HL-60 (cell line): ENCODE data around the gene DPM1.

Source experiments
- DNase-seq, 2 experiments: peaks; one replicate each; pipeline ENCODE4 v3.0.0-alpha.2; 2010 to 2020; ENCODE audit warnings: low read depth in 1 of 2, low spot score in 1 of 2
- H3K27ac ChIP-seq: fragments of 250-450 bp; sonication (Bioruptor Pico); replicated peaks from 2 replicates; pipeline ENCODE4 v1.5.1; 2020; ENCODE audit warnings: mild to moderate bottlenecking, moderate library complexity
- H3K27me3 ChIP-seq: fragments of 250-450 bp; sonication (Bioruptor Pico); 2 replicates; pipeline ENCODE4 v1.5.1; 2021; ENCODE audit warnings: mild to moderate bottlenecking, moderate library complexity; ENCODE audit not compliant: insufficient read depth, poor library complexity, severe bottlenecking
- H3K4me3 ChIP-seq: replicated peaks from 2 replicates; pipeline ENCODE4 v1.5.1; 2011; ENCODE audit warnings: mild to moderate bottlenecking, control low read depth, low read length; ENCODE audit not compliant: insufficient read depth
- GABPA ChIP-seq: IDR thresholded peaks from 2 replicates; pipeline ENCODE4 v1.6.1; 2012; ENCODE audit warnings: low read depth
- POLR2AphosphoS5 ChIP-seq: IDR thresholded peaks from 2 replicates; pipeline ENCODE4 v1.6.1; 2012; ENCODE audit warnings: low read depth
- REST ChIP-seq: IDR thresholded peaks from 2 replicates; pipeline ENCODE4 v1.6.1; 2012; ENCODE audit warnings: low read depth; ENCODE audit not compliant: insufficient replicate concordance
- SPI1 ChIP-seq: IDR thresholded peaks from 2 replicates; pipeline ENCODE4 v1.6.1; 2012; ENCODE audit warnings: low read depth, mild to moderate bottlenecking, borderline replicate concordance
- TF ChIP-seq, protein P1 (sequence below): IDR thresholded peaks from one replicate; pipeline ENCODE4 v1.5.1; 2011; ENCODE audit warnings: low read length, control low read depth, inconsistent platforms; ENCODE audit not compliant: insufficient read depth

DPM1 gene

DNA sequence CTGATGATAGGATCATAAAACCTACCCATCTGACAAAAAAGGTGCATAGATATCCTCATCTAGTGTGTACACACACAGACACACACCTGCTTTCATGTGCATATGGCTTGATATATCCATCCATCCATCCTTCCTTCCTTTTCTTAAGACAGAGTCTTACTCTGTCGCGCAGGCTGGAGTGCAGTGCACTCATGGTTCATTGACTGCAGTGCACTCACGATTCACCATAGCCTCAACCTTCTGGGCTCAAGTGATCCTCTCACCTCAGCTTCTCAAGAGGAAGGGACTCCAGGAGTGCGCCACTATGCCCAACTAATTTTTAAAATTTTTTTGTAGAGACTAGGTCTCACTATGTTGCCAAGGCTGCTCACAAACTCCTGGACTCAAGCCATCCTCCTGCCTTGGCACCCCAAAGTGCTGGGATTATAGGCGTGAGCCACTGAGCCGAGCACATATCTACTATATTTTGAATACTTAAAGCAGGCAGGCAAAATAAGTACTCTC lies 54.2 kb downstream of the DPM1 start:
- Histone ChIP-seq H3K4me3 (no peak overlapping the region), H3K27ac (no peak overlapping the region), H3K27me3 (no peaks in the 10 kb centered on the region)
- TF ChIP-seq GABPA: no peak
- no peak for TF ChIP-seq SPI1
- TF ChIP-seq REST: no peak
- no peak for TF ChIP-seq POLR2AphosphoS5
- TF ChIP-seq, protein P1, sequence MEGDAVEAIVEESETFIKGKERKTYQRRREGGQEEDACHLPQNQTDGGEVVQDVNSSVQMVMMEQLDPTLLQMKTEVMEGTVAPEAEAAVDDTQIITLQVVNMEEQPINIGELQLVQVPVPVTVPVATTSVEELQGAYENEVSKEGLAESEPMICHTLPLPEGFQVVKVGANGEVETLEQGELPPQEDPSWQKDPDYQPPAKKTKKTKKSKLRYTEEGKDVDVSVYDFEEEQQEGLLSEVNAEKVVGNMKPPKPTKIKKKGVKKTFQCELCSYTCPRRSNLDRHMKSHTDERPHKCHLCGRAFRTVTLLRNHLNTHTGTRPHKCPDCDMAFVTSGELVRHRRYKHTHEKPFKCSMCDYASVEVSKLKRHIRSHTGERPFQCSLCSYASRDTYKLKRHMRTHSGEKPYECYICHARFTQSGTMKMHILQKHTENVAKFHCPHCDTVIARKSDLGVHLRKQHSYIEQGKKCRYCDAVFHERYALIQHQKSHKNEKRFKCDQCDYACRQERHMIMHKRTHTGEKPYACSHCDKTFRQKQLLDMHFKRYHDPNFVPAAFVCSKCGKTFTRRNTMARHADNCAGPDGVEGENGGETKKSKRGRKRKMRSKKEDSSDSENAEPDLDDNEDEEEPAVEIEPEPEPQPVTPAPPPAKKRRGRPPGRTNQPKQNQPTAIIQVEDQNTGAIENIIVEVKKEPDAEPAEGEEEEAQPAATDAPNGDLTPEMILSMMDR: no peak
- DNase-seq: no peak

DNA sequence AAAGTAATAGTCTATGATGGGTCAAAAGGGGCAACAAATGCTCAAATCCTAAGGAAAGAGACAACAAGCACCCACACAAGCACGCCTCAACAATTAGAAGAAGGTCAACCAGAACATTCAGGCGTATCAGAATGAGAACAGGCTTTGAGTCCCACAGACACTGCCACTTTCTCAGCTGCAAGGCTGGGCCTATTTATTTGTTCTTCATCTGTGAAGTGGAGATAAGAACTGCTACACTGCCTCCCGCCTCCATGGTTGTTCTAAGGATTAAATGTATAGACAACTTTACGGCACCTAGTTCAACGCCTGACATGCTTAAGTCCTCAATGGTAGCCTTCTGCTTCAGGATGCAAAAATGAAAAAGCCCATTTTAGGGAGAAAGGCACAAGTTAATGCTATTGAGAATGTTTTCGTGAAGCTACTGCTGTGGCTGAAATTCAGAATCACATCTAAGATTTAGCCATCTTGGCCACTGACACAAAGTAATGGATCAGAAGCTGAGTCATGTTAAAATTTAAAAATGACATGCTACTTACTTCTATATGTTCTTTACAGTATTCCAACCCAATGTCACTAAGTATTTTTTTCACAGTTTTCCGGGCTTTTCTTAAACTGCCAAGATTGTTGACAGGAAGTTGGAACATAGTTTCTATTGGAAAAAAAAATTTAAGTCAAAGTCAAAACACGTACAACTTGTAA lies 54.8 kb downstream of the DPM1 start:
- no peak for DNase-seq
- Histone ChIP-seq H3K27me3 (no peaks in the 10 kb centered on the region), H3K27ac (no peak overlapping the region), H3K4me3 (no peak overlapping the region)
- no peak for TF ChIP-seq REST
- no peak for TF ChIP-seq SPI1
- TF ChIP-seq, protein P1: no peak
- TF ChIP-seq GABPA: no peak
- TF ChIP-seq POLR2AphosphoS5: no peak

DNA sequence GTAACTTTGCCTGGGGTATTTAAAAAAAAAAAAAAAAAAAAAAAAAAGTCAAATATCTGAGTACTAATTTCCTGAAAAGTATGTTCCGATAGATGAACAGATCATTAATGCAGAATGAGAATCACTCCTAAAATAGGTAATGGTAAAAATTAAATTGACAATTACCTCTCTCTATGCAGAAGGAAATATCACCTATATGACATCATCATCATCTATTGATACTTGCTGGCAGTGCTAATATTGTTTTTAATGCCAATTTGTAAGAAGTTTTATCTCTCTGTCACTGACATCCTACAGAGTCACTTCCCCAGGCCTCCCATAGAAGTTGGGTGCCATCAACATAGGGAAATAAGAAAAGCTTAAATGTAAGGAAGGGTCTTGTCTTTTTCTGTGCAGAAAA lies 57.0 kb downstream of the DPM1 start:
- no peak for DNase-seq
- no peak overlapping the region for H3K4me3 ChIP-seq
- no peak for TF ChIP-seq SPI1
- no peak overlapping the region for H3K27ac ChIP-seq
- no peaks in the 10 kb centered on the region for H3K27me3 ChIP-seq

DNA sequence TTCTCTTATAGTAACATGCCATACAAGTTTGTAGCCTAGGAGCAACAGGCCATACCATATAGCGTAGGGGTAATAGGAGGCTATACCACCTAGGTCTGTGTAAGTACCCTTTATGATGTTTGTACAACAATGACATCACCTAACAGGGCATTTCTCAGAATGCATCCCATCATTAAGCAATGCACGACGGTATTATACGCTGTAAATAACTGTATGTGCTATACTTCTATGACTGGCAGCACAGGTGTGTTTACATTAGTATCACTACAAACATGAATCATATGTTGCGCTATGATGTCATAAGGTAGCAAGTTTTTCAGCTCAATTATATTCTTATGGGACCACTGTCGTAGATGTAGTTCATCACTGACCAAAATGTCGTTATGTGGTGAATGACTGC lies 58.1 kb downstream of the DPM1 start:
- Histone ChIP-seq H3K27me3 (no peaks in the 10 kb centered on the region), H3K27ac (no peak overlapping the region), H3K4me3 (no peak overlapping the region)
- TF ChIP-seq SPI1 (no peak), REST (no peak), GABPA (no peak), POLR2AphosphoS5 (no peak)
- TF ChIP-seq, protein P1: no peak
- no peak for DNase-seq
